ENCODE data around the gene FPR2. TPM values are rescaled to one million over a fixed set of nuclear protein-coding genes. Genes with fewer than 3 reads are reported as not detected.
"Not testable (repeated sequence)": the region's sequence is repeated elsewhere in the genome, so short reads cannot be mapped to it uniquely, and the experiment has no call there.

Gene FPR2
- total RNA-seq, 1 donor = not detected

- no peak for DNase-seq (ENCODE audit: low read depth)
- no peak overlapping the region for H3K4me3 ChIP-seq (ENCODE audit: low read depth, low read length)
- no peak for TF ChIP-seq CTCF (IDR thresholded peaks at IDR 0.05; ENCODE audit: insufficient read depth, low read length)
Measured at GRCh38 chr19:51803519-51803918, 42.5 kb downstream of the FPR2 start.

GRCh38 chr19:51803967-51804366, 43.0 kb downstream of the FPR2 start:
- no peak for TF ChIP-seq CTCF (IDR thresholded peaks at IDR 0.05; ENCODE audit: insufficient read depth, low read length)
- no peak overlapping the region for H3K4me3 ChIP-seq (ENCODE audit: low read depth, low read length)
- no peak for DNase-seq (ENCODE audit: low read depth)

GRCh38 chr19:51804789-51805188, 43.8 kb downstream of the FPR2 start:
- not testable (repeated sequence) for H3K4me3 ChIP-seq (ENCODE audit: low read depth, low read length); DNase-seq (ENCODE audit: low read depth)

- H3K4me3 ChIP-seq (ENCODE audit: low read depth, low read length); DNase-seq (ENCODE audit: low read depth): not testable (repeated sequence)
Measured at GRCh38 chr19:51805396-51805795, 44.4 kb downstream of the FPR2 start.

GRCh38 chr19:51806571-51806970, 45.6 kb downstream of the FPR2 start:
- not testable (repeated sequence) for H3K4me3 ChIP-seq (ENCODE audit: low read depth, low read length); DNase-seq (ENCODE audit: low read depth)

- no peak for TF ChIP-seq CTCF (IDR thresholded peaks at IDR 0.05; ENCODE audit: insufficient read depth, low read length)
- H3K4me3 ChIP-seq (ENCODE audit: low read depth, low read length) = no peak overlapping the region
- DNase-seq (ENCODE audit: low read depth) = no peak
Measured at GRCh38 chr19:51807111-51807701, 46.2 kb downstream of the FPR2 start.

- no peak for TF ChIP-seq CTCF (IDR thresholded peaks at IDR 0.05; ENCODE audit: insufficient read depth, low read length)
- no peak for DNase-seq (ENCODE audit: low read depth)
- H3K4me3 ChIP-seq (ENCODE audit: low read depth, low read length) = no peak overlapping the region
Measured at GRCh38 chr19:51807925-51808324, 46.9 kb downstream of the FPR2 start.

- H3K4me3 ChIP-seq (ENCODE audit: low read depth, low read length) = no peak overlapping the region
- peak; percentile 30 for TF ChIP-seq CTCF (IDR thresholded peaks at IDR 0.05; ENCODE audit: insufficient read depth, low read length)
- peak; percentile 88 for DNase-seq (ENCODE audit: low read depth)
Measured at GRCh38 chr19:51808333-51808986, 47.5 kb downstream of the FPR2 start.

Measured in fibroblast of the aortic adventitia (primary cell).